G401.6 (cell line): ENCODE results near the gene PDLIM4.

ENCODE experiments used
- FAIRE-seq: peaks from 2 replicates; lab custom pipeline; 2012; peaks lifted over from hg19 to GRCh38; lab: Jason Lieb, UNC

Gene PDLIM4

GRCh38 chr5:132283423-132284043, 26.0 kb downstream of the PDLIM4 start:
- FAIRE-seq: no peak

GRCh38 chr5:132289097-132289496, 31.6 kb downstream of the PDLIM4 start:
- FAIRE-seq: no peak

- no peak for FAIRE-seq
These were observed 33.5 kb downstream of the PDLIM4 start for GRCh38 chr5:132291026-132291425.

- no peak for FAIRE-seq
These were observed 35.8 kb downstream of the PDLIM4 start for GRCh38 chr5:132293066-132293991.

- no peak for FAIRE-seq
These were observed 36.7 kb downstream of the PDLIM4 start, which contains the start of gene SLC22A4 for GRCh38 chr5:132293992-132294727. Gene SLC22A4 (plus strand): TSS chr5:132294394. CDS start chr5:132294617, 223 bp downstream.

GRCh38 chr5:132294728-132295504, 37.4 kb downstream of the PDLIM4 start:
- FAIRE-seq: no peak

- no peak for FAIRE-seq
These were observed 38.3 kb downstream of the PDLIM4 start for GRCh38 chr5:132295505-132296411.

- no peak for FAIRE-seq
These were observed 39.0 kb downstream of the PDLIM4 start for GRCh38 chr5:132296412-132297016.

GRCh38 chr5:132297211-132297940, 39.9 kb downstream of the PDLIM4 start:
- FAIRE-seq: no peak

- no peak for FAIRE-seq
These were observed 41.1 kb downstream of the PDLIM4 start for GRCh38 chr5:132298298-132299212.

GRCh38 chr5:132299917-132300316, 42.4 kb downstream of the PDLIM4 start:
- FAIRE-seq: no peak

GRCh38 chr5:132300577-132301343, 43.3 kb downstream of the PDLIM4 start:
- no peak for FAIRE-seq

GRCh38 chr5:132301344-132302271, 44.1 kb downstream of the PDLIM4 start:
- no peak for FAIRE-seq

GRCh38 chr5:132302413-132302812, 44.9 kb downstream of the PDLIM4 start:
- no peak for FAIRE-seq

GRCh38 chr5:132303589-132303988, 46.1 kb downstream of the PDLIM4 start:
- no peak for FAIRE-seq

- no peak for FAIRE-seq
These were observed 47.9 kb downstream of the PDLIM4 start for GRCh38 chr5:132305420-132305819.

GRCh38 chr5:132308701-132309100, 51.2 kb downstream of the PDLIM4 start:
- FAIRE-seq: no peak
